Pancreas (tissue), 10 donors: ENCODE measurements around the gene PYGO2. TPM values are rescaled to one million over a fixed set of nuclear protein-coding genes. Genes with fewer than 3 reads are reported as not detected.
A peak's percentile ranks its signal among the peaks of the same experiment; 100 is the strongest.

Experiments used
- ATAC-seq, 4 donors: fragments of 200-7000 bp; cut with Tn5 transposase; one replicate each; pipeline versions ENCODE4 v1.8.0 to v1.9.1; 2020; ENCODE audit warnings: mild to moderate bottlenecking in 4 of 4, moderate library complexity in 4 of 4
- DNase-seq, 6 donors: peaks; one replicate each; pipeline ENCODE4 v3.0.0-alpha.2; 2020
- FAIRE-seq: peaks from 2 replicates; lab custom pipeline; 2012; peaks lifted over from hg19 to GRCh38; lab: Jason Lieb, UNC
- H3K27ac ChIP-seq, 4 donors: fragments of 200-600 bp; sonication (generic); 1 replicate in 3 of 4; 2 replicates in 1 of 4; pipeline versions ENCODE4 v1.5.0 to v1.8.0; 2020
- H3K27me3 ChIP-seq, 4 donors: fragments of 200-600 bp; one replicate each; pipeline ENCODE4 v1.8.0; 2021
- H3K36me3 ChIP-seq, 3 donors: fragments of 200-600 bp; sonication (generic) in 1 of 3; one replicate each; pipeline versions ENCODE4 v1.5.0 to v1.8.0; 2020 to 2021
- H3K4me1 ChIP-seq, 3 donors: fragments of 200-600 bp; one replicate each; pipeline ENCODE4 v1.8.0; 2021
- H3K4me3 ChIP-seq, 4 donors: fragments of 200-600 bp; sonication (generic) in 2 of 4; one replicate each; pipeline versions ENCODE4 v1.5.0 to v1.8.0; 2020 to 2021
- H3K9me3 ChIP-seq, 4 donors: fragments of 200-600 bp; one replicate each; pipeline ENCODE4 v1.8.0; 2021
- CTCF ChIP-seq, 4 donors: fragments of 200-600 bp; sonication (generic) in 3 of 4; IDR thresholded peaks; one replicate each; pipeline versions ENCODE4 v1.5.0 to v1.8.0; 2021; ENCODE audit warnings: antibody characterized with exemption in 4 of 4
- WGBS, 2 donors: extraction: QIAGEN DNeasy Blood & Tissue Kit; methylation state at CpG; one replicate each; pipeline ENCODE4 v1.1.7; 2013; 5-methylcytosine and 5-hydroxymethylcytosine counted together
- intact Hi-C, 3 donors: fragments of 100-400 bp; cut with DNase I; formaldehyde crosslinking; loops; one replicate each; pipeline versions ENCODE4 v1.11.1 to v1.14.2; 2022
- polyA plus RNA-seq, 2 donors: library from polyadenylated mRNA; stranded (reverse); fragments of 200-250 nt; gene quantifications; one replicate each; pipeline ENCODE4 v1.2.3, GENCODE V29; 2013
- total RNA-seq, 6 donors: library from RNA; stranded (reverse); fragmentation: NEBNext Ultra II Directional in 4 of 6; extraction: Animal tissue kit (Norgen Biotek cat#: 25700) in 4 of 6; gene quantifications; one replicate each; pipeline versions ENCODE4 v1.2.1 to v1.2.4, GENCODE V29; 2021 to 2023
- donor health status: healthy with polysubstance abuse.
- donor health status: DM: no; HTN: no; CAD: no; lungs with moderate emphysema.
- donor health status: DM: no; HTN: no; CAD: no.
- donor health status: control.
- donor health status: control.
- donor health status: Bipolar disorder and iron deficiency.
- donor health status: DM: yes; HTN: yes; CAD: no.
- donor health status: DM: no; HTN: no; CAD: no.
- donor health status: DM: no; HTN: no; CAD: no.
- donor health status: DM: yes; HTN: yes; CAD: no.

Gene PYGO2
- total and polyA plus RNA-seq, 8 donors: 8.1 to 19.5 (median 12.1) TPM

- H3K9me3 ChIP-seq: no peaks in the 10 kb centered on the region
- WGBS, 2 donors: 0% methylated on average over 8 to 12 of the region's 13 CpGs
- peaks cover 3 to 26% (median 6%) of the 10 kb centered on the region in 3 donors for H3K4me1 ChIP-seq
- H3K36me3 ChIP-seq: no peaks in the 10 kb centered on the region
- no peaks in the 10 kb centered on the region for H3K27me3 ChIP-seq
- FAIRE-seq (no peak), ATAC-seq (peak; percentile 0 to 2 (median 0)), DNase-seq (peak in 2 of 6 donors; percentile 73 to 78)
- peak overlapping the region in 3 of 4 donors; percentile 58 to 87 (median 70) for H3K4me3 ChIP-seq
- intact Hi-C loops: no loop called here
- TF ChIP-seq CTCF (IDR thresholded peaks at IDR 0.05): no peak
- H3K27ac ChIP-seq: peak overlapping the region; percentile 95 to 98 (median 97)
Observed at GRCh38 chr1:155000411-155000725, 38.8 kb upstream of the PYGO2 start.

- Histone ChIP-seq H3K4me1 (peaks cover 3 to 22% (median 6%) of the 10 kb centered on the region in 3 donors), H3K4me3 (peak overlapping the region in 3 of 4 donors; percentile 18 to 87 (median 58)), H3K27me3 (no peaks in the 10 kb centered on the region), H3K27ac (peak overlapping the region; percentile 77 to 98 (median 97)), H3K36me3 (no peaks in the 10 kb centered on the region), H3K9me3 (no peaks in the 10 kb centered on the region)
- no peak for FAIRE-seq
- ATAC-seq: no peak
- intact Hi-C loops: no loop called here
- WGBS, 2 donors: 3 to 8% methylated on average over 35 to 50 of the region's 50 CpGs
- no peak for TF ChIP-seq CTCF (IDR thresholded peaks at IDR 0.05)
- peak in 2 of 6 donors; percentile 59 to 64 for DNase-seq
Observed at GRCh38 chr1:154999571-155000410, 38.2 kb upstream of the PYGO2 start.

GRCh38 chr1:154998818-154999570, 37.4 kb upstream of the PYGO2 start:
- intact Hi-C loops: no loop called here
- peak; percentile 51 to 70 (median 66) for TF ChIP-seq CTCF (IDR thresholded peaks at IDR 0.05)
- WGBS, 2 donors: 10 to 11% methylated on average over 35 to 40 of the region's 40 CpGs
- ATAC-seq (no peak), DNase-seq (peak in 3 of 6 donors; percentile 66 to 78 (median 68)), FAIRE-seq (no peak)
- Histone ChIP-seq H3K4me3 (peak overlapping the region in 2 of 4 donors; percentile 58 to 87), H3K27ac (peak overlapping the region; percentile 77 to 98 (median 97)), H3K27me3 (no peaks in the 10 kb centered on the region), H3K4me1 (peaks cover 3 to 19% (median 6%) of the 10 kb centered on the region in 3 donors), H3K36me3 (no peaks in the 10 kb centered on the region), H3K9me3 (no peaks in the 10 kb centered on the region)

- intact Hi-C loops: no loop called here
- H3K36me3 ChIP-seq: no peaks in the 10 kb centered on the region
- H3K27ac ChIP-seq: no peak overlapping the region
- FAIRE-seq (no peak), ATAC-seq (no peak), DNase-seq (no peak)
- H3K27me3 ChIP-seq: no peaks in the 10 kb centered on the region
- TF ChIP-seq CTCF (IDR thresholded peaks at IDR 0.05): no peak
- 73 to 74% methylated on average over 13 to 16 of the region's 16 CpGs for WGBS, 2 donors
- no peaks in the 10 kb centered on the region for H3K9me3 ChIP-seq
- no peak overlapping the region for H3K4me3 ChIP-seq
- H3K4me1 ChIP-seq: peaks cover 3 to 19% (median 6%) of the 10 kb centered on the region in 3 donors
Observed at GRCh38 chr1:154998201-154998780, 36.7 kb upstream of the PYGO2 start.
